ENCODE measurements around the gene ABHD12B. TPM values are rescaled to one million over a fixed set of nuclear protein-coding genes. Genes with fewer than 3 reads are reported as not detected.

Gene ABHD12B
- total RNA-seq, 1 experiment from 2014 or later: 51.0 TPM

DNA sequence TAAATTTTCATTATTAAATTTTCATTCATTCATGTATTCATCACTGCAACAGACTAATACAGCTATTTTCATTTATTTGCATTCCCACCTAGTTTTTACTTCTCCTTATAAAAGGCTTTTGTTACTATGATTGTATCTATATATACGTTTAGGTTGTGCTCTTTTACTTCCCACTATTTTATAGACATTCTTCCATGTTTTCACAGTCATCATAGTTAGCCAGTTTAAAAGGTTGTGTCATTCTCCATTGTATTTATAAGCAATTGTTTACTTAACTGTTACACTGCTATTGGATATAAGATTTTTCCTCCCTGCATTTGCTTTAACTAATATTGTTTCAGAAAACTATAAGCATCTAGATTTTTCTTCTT, 12.0 kb downstream of the ABHD12B start:
- Histone ChIP-seq H3K27ac (ENCODE audit: insufficient read length, low read depth, low read length) (no peak overlapping the region), H2BK15ac (ENCODE audit: low read depth, low read length) (no peak overlapping the region), H3K18ac (ENCODE audit: insufficient read length, low read depth, low read length) (no peak overlapping the region), H3K23me2 (ENCODE audit: insufficient read length, low read depth, low read length, poor library complexity, severe bottlenecking) (no peaks in the 10 kb centered on the region), H4K5ac (ENCODE audit: insufficient read length, low read depth, low read length) (no peak overlapping the region), H4K91ac (ENCODE audit: insufficient read length, low read depth, low read length) (no peak overlapping the region), H4K20me1 (ENCODE audit: control insufficient read depth, insufficient read depth, insufficient read length) (no peaks in the 10 kb centered on the region), H3K56ac (ENCODE audit: insufficient read length, low read depth, low read length) (no peak overlapping the region), H3K4me2 (ENCODE audit: insufficient read depth, insufficient read length, low read length) (no peak overlapping the region), H3K4me1 (ENCODE audit: insufficient read depth, low read length) (no peaks in the 10 kb centered on the region), H2BK12ac (ENCODE audit: insufficient read length, low read depth, low read length) (no peak overlapping the region), H3K9me3 (ENCODE audit: control insufficient read depth, low read depth, low read length) (no peaks in the 10 kb centered on the region), H3K79me2 (ENCODE audit: insufficient read depth, low read length) (no peaks in the 10 kb centered on the region), H3K4ac (ENCODE audit: low read depth, low read length) (no peak overlapping the region), H3K9ac (ENCODE audit: extremely low read depth, insufficient read length, low read length) (no peak overlapping the region), H2BK5ac (ENCODE audit: insufficient read length, low read length) (no peak overlapping the region), H2BK120ac (ENCODE audit: low read depth, low read length, poor library complexity, severe bottlenecking) (no peak overlapping the region), H3K23ac (ENCODE audit: insufficient read length, low read depth, low read length) (no peak overlapping the region), H3T11ph (ENCODE audit: low read length) (no peak overlapping the region), H2BK20ac (ENCODE audit: low read depth, low read length, poor library complexity, severe bottlenecking) (no peak overlapping the region), H2AFZ (ENCODE audit: low read length) (no peak overlapping the region), H3K14ac (ENCODE audit: insufficient read depth, low read length) (no peak overlapping the region), H2AK5ac (ENCODE audit: insufficient read length, low read length) (no peak overlapping the region), H3K79me1 (ENCODE audit: insufficient read depth, low read depth, low read length, poor library complexity, severe bottlenecking) (no peaks in the 10 kb centered on the region), H4K8ac (replicated peaks; ENCODE audit: insufficient read length, low read depth, low read length) (no peak overlapping the region), H3K27me3 (ENCODE audit: insufficient read depth, low read length) (no peaks in the 10 kb centered on the region)
- no peak overlapping the region for H3K27ac Mint-ChIP-seq
- no peaks in the 10 kb centered on the region for H3K27me3 Mint-ChIP-seq (ENCODE audit: low read depth)
- no peak for TF ChIP-seq CTCF (conservative IDR thresholded peaks at IDR 0.05)
- H3K4me1 Mint-ChIP-seq: peaks cover 24 to 28% of the 10 kb centered on the region in 2 experiments
- no peak overlapping the region for H3K4me3 Mint-ChIP-seq
- no peaks in the 10 kb centered on the region for H3K9me3 Mint-ChIP-seq
- WGBS (ENCODE audit: extremely low coverage, insufficient read length, low lambda C conversion rate): no CpG with 5 or more reads among the region's 1 CpG
- no peaks in the 10 kb centered on the region for H3K36me3 Mint-ChIP-seq (ENCODE audit: insufficient read depth in 1 of 3, low read depth in 3 of 3)
- DNase-seq: no peak

All from H9 (cell line).